ENCODE data around the gene DPPA2.

DNA sequence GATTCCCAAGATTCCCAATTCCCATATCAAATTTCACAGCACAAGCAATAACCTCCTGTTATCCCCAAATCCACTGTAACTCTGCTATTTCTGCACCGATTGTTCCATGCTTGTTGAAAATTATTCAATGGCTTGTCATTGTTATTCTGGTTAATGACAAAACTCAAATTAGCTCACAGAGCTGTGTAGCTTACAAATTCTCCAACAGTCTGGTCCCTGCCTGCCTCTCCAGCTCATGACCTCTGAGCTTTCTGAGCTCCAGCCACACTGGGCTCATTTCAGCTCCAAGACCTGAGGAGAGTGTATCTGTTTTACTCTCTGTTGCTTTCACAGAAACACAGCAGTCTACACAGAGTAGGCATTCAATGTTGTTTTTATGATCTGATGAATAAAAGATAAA lies 3.3 kb downstream of the DPPA2 start:
- TF ChIP-seq, protein P1, sequence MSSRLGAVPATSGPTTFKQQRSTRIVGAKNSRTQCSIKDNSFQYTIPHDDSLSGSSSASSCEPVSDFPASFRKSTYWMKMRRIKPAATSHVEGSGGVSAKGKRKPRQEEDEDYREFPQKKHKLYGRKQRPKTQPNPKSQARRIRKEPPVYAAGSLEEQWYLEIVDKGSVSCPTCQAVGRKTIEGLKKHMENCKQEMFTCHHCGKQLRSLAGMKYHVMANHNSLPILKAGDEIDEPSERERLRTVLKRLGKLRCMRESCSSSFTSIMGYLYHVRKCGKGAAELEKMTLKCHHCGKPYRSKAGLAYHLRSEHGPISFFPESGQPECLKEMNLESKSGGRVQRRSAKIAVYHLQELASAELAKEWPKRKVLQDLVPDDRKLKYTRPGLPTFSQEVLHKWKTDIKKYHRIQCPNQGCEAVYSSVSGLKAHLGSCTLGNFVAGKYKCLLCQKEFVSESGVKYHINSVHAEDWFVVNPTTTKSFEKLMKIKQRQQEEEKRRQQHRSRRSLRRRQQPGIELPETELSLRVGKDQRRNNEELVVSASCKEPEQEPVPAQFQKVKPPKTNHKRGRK (CRISPR knock-in tag; IDR thresholded peaks at IDR 0.05; ENCODE audit: borderline replicate concordance): no peak
- TF ChIP-seq, protein P2, sequence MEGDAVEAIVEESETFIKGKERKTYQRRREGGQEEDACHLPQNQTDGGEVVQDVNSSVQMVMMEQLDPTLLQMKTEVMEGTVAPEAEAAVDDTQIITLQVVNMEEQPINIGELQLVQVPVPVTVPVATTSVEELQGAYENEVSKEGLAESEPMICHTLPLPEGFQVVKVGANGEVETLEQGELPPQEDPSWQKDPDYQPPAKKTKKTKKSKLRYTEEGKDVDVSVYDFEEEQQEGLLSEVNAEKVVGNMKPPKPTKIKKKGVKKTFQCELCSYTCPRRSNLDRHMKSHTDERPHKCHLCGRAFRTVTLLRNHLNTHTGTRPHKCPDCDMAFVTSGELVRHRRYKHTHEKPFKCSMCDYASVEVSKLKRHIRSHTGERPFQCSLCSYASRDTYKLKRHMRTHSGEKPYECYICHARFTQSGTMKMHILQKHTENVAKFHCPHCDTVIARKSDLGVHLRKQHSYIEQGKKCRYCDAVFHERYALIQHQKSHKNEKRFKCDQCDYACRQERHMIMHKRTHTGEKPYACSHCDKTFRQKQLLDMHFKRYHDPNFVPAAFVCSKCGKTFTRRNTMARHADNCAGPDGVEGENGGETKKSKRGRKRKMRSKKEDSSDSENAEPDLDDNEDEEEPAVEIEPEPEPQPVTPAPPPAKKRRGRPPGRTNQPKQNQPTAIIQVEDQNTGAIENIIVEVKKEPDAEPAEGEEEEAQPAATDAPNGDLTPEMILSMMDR (IDR thresholded peaks at IDR 0.05): no peak
- no peak for TF ChIP-seq ZNF219 (CRISPR knock-in tag; IDR thresholded peaks at IDR 0.05; ENCODE audit: borderline replicate concordance)
- TF ChIP-seq, protein P3, sequence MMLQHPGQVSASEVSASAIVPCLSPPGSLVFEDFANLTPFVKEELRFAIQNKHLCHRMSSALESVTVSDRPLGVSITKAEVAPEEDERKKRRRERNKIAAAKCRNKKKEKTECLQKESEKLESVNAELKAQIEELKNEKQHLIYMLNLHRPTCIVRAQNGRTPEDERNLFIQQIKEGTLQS (CRISPR knock-in tag; conservative IDR thresholded peaks at IDR 0.05): no peak
- no peak for TF ChIP-seq MXD4 (CRISPR knock-in tag; IDR thresholded peaks at IDR 0.05; ENCODE audit: borderline replicate concordance)
- TF ChIP-seq, protein P4, sequence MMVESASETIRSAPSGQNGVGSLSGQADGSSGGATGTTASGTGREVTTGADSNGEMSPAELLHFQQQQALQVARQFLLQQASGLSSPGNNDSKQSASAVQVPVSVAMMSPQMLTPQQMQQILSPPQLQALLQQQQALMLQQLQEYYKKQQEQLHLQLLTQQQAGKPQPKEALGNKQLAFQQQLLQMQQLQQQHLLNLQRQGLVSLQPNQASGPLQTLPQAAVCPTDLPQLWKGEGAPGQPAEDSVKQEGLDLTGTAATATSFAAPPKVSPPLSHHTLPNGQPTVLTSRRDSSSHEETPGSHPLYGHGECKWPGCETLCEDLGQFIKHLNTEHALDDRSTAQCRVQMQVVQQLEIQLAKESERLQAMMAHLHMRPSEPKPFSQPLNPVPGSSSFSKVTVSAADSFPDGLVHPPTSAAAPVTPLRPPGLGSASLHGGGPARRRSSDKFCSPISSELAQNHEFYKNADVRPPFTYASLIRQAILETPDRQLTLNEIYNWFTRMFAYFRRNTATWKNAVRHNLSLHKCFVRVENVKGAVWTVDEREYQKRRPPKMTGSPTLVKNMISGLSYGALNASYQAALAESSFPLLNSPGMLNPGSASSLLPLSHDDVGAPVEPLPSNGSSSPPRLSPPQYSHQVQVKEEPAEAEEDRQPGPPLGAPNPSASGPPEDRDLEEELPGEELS (CRISPR knock-in tag; IDR thresholded peaks at IDR 0.05): no peak
- TF ChIP-seq, protein P5, sequence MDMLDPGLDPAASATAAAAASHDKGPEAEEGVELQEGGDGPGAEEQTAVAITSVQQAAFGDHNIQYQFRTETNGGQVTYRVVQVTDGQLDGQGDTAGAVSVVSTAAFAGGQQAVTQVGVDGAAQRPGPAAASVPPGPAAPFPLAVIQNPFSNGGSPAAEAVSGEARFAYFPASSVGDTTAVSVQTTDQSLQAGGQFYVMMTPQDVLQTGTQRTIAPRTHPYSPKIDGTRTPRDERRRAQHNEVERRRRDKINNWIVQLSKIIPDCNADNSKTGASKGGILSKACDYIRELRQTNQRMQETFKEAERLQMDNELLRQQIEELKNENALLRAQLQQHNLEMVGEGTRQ (CRISPR knock-in tag; IDR thresholded peaks at IDR 0.05): no peak
- no peak for TF ChIP-seq NFYB (CRISPR knock-in tag; conservative IDR thresholded peaks at IDR 0.05; ENCODE audit: low read depth)
- TF ChIP-seq, protein P6, sequence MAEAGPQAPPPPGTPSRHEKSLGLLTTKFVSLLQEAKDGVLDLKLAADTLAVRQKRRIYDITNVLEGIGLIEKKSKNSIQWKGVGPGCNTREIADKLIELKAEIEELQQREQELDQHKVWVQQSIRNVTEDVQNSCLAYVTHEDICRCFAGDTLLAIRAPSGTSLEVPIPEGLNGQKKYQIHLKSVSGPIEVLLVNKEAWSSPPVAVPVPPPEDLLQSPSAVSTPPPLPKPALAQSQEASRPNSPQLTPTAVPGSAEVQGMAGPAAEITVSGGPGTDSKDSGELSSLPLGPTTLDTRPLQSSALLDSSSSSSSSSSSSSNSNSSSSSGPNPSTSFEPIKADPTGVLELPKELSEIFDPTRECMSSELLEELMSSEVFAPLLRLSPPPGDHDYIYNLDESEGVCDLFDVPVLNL (CRISPR knock-in tag; IDR thresholded peaks at IDR 0.05; ENCODE audit: borderline replicate concordance, low read depth): no peak
- no peak for TF ChIP-seq SP1 (CRISPR knock-in tag; conservative IDR thresholded peaks at IDR 0.05)
- no peak for TF ChIP-seq ZNF232 (CRISPR knock-in tag; IDR thresholded peaks at IDR 0.05)
- TF ChIP-seq, protein P7, sequence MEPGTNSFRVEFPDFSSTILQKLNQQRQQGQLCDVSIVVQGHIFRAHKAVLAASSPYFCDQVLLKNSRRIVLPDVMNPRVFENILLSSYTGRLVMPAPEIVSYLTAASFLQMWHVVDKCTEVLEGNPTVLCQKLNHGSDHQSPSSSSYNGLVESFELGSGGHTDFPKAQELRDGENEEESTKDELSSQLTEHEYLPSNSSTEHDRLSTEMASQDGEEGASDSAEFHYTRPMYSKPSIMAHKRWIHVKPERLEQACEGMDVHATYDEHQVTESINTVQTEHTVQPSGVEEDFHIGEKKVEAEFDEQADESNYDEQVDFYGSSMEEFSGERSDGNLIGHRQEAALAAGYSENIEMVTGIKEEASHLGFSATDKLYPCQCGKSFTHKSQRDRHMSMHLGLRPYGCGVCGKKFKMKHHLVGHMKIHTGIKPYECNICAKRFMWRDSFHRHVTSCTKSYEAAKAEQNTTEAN (CRISPR knock-in tag; IDR thresholded peaks at IDR 0.05): no peak
- no peak for TF ChIP-seq GABPB1 (CRISPR knock-in tag; IDR thresholded peaks at IDR 0.05)
- no peak for TF ChIP-seq TP53 (CRISPR knock-in tag; IDR thresholded peaks at IDR 0.05)
